Parathyroid adenoma (tissue), 2 donors: Measurements from ENCODE around the gene GRIK3.
"Not testable (repeated sequence)": the region's sequence is repeated elsewhere in the genome, so short reads cannot be mapped to it uniquely, and the experiment has no call there.

Experiments
- H2AFZ ChIP-seq: fragments of 300-600 bp; sonication (generic); one replicate; pipeline ENCODE4 v1.7.0; 2017; ENCODE audit warnings: antibody characterized with exemption, mild to moderate bottlenecking
- H3K27ac ChIP-seq: fragments of 300-600 bp; sonication (generic); one replicate; pipeline ENCODE4 v1.7.0; 2017
- H3K27me3 ChIP-seq: fragments of 300-600 bp; sonication (generic); one replicate; pipeline ENCODE4 v1.7.0; 2017; ENCODE audit warnings: low read length; ENCODE audit not compliant: control insufficient read depth, insufficient read depth
- H3K36me3 ChIP-seq: fragments of 300-600 bp; sonication (generic); one replicate; pipeline ENCODE4 v1.7.0; 2017; ENCODE audit warnings: low read length; ENCODE audit not compliant: control insufficient read depth, insufficient read depth
- H3K4me1 ChIP-seq: fragments of 300-600 bp; sonication (generic); one replicate; pipeline ENCODE4 v1.7.0; 2017; ENCODE audit warnings: control low read depth
- H3K4me2 ChIP-seq: fragments of 300-600 bp; sonication (generic); one replicate; pipeline ENCODE4 v1.7.0; 2017; ENCODE audit warnings: low read length
- H3K4me3 ChIP-seq: fragments of 300-600 bp; sonication (generic); one replicate; pipeline ENCODE4 v1.7.0; 2017; ENCODE audit warnings: low read depth, low read length
- H3K79me2 ChIP-seq: fragments of 300-600 bp; sonication (generic); one replicate; pipeline ENCODE4 v1.7.0; 2017; ENCODE audit warnings: control low read depth
- H3K9ac ChIP-seq: fragments of 300-600 bp; sonication (generic); one replicate; pipeline ENCODE4 v1.7.0; 2017; ENCODE audit warnings: mild to moderate bottlenecking
- H3K9me3 ChIP-seq: fragments of 300-600 bp; sonication (generic); one replicate; pipeline ENCODE4 v1.7.0; 2017; ENCODE audit warnings: low read length; ENCODE audit not compliant: control insufficient read depth
- TF ChIP-seq, protein P1 (sequence below): fragments of 300-600 bp; sonication (generic); IDR thresholded peaks from one replicate; pipeline ENCODE4 v1.7.0; 2017; ENCODE audit warnings: antibody characterized with exemption, mild to moderate bottlenecking
- donor health status: primary hyperparathyroidism.

Gene GRIK3

DNA sequence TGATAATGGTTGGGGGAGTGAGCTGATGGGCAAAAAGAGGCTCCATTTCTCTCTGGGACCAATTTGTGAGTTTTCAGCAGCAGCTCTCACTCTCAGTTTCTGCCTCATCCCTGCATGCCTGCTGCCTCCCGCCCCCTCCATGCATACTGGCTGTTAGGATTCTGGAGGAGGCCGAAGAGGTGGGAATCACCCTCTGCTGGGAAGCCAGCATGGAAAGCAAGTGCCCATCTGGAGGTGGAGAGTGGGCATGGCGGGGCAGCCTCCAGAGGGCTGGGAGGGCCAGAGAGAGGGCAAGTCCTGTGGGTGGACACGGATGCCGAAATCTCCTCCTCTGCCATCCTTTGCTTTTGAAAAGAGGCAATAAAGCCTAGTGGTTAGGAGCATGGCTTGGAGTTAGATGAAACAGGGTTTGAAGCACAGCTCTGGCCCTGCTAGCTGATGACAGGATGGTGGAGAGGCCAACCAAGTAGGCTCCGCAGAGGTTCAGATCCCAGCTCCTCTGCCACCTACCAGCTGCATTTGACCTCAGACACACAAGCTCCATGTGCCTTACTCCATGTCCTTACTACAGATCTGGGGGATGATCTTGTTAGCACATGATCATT, 113.4 kb downstream of the GRIK3 start:
- H3K79me2 ChIP-seq, result no peaks in the 10 kb centered on the region
- no peak overlapping the region for H2AFZ ChIP-seq
- no peaks in the 10 kb centered on the region for H3K36me3 ChIP-seq
- no peak overlapping the region for H3K9ac ChIP-seq
- no peak overlapping the region for H3K4me3 ChIP-seq
- H3K4me2 ChIP-seq, result no peak overlapping the region
- H3K9me3 ChIP-seq, result no peaks in the 10 kb centered on the region
- TF ChIP-seq, protein P1, sequence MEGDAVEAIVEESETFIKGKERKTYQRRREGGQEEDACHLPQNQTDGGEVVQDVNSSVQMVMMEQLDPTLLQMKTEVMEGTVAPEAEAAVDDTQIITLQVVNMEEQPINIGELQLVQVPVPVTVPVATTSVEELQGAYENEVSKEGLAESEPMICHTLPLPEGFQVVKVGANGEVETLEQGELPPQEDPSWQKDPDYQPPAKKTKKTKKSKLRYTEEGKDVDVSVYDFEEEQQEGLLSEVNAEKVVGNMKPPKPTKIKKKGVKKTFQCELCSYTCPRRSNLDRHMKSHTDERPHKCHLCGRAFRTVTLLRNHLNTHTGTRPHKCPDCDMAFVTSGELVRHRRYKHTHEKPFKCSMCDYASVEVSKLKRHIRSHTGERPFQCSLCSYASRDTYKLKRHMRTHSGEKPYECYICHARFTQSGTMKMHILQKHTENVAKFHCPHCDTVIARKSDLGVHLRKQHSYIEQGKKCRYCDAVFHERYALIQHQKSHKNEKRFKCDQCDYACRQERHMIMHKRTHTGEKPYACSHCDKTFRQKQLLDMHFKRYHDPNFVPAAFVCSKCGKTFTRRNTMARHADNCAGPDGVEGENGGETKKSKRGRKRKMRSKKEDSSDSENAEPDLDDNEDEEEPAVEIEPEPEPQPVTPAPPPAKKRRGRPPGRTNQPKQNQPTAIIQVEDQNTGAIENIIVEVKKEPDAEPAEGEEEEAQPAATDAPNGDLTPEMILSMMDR, result no peak
- no peaks in the 10 kb centered on the region for H3K27me3 ChIP-seq
- no peak overlapping the region for H3K27ac ChIP-seq
- H3K4me1 ChIP-seq, result no peaks in the 10 kb centered on the region

DNA sequence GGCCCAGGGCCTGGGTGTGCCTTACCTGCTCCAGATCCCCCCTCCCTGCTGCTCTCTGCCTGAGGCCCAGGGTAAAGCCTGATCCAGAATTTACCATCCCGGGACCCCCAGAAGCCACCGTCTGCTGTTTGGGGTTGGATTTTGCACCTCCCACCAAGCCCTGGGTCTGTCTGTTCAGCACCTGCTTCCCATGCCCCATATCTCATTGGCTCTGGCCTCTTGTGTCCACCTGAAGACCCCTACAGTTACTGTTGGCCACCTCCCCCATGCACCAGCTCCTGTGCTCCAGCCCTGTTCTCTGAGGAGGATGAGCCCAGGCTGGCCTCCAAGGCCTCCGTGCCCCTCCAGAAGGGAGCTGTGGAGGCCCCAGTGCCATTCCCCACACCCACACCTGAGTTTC, 113.9 kb downstream of the GRIK3 start:
- H3K4me3 ChIP-seq, result no peak overlapping the region
- no peaks in the 10 kb centered on the region for H3K27me3 ChIP-seq
- H3K9me3 ChIP-seq, result no peaks in the 10 kb centered on the region
- TF ChIP-seq, protein P1, result no peak
- no peaks in the 10 kb centered on the region for H3K4me1 ChIP-seq
- H3K9ac ChIP-seq, result no peak overlapping the region
- no peak overlapping the region for H2AFZ ChIP-seq
- no peaks in the 10 kb centered on the region for H3K79me2 ChIP-seq
- no peak overlapping the region for H3K4me2 ChIP-seq
- no peak overlapping the region for H3K27ac ChIP-seq
- no peaks in the 10 kb centered on the region for H3K36me3 ChIP-seq

DNA sequence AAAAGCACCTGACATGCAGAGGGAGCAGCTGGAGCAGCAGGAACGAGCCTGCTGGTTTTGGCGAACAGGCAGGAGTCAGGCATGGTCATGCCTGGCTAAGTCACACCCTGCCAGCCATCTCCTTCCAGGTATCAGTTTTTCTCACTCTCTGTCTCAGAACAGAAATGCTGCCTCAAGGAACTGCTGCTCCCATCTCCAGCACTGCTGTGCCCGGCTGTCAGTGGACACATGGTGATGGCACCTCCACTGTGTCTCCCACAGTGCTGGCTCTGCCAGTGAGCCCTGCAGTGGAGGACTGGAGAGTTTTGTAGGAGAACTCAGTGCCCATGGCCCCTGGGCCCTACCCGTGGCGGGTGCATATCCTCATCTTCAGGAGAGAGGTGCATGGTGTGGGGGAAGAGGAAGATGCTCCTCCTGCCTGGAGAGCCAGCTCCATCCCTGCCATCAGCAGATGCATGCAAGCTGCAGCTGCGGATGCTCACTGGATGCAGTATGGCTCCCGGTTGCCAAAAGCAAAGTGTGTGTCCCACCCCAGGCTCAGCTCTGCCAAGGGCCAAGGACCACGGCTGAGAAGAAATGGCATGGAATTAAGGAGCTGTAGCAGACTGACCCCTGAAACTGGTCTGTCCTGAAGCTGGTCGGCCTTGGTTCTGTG, 114.7 kb downstream of the GRIK3 start:
- H3K79me2 ChIP-seq, result no peaks in the 10 kb centered on the region
- no peak overlapping the region for H2AFZ ChIP-seq
- H3K9me3 ChIP-seq, result no peaks in the 10 kb centered on the region
- H3K9ac ChIP-seq, result no peak overlapping the region
- H3K4me1 ChIP-seq, result no peaks in the 10 kb centered on the region
- no peaks in the 10 kb centered on the region for H3K27me3 ChIP-seq
- no peak overlapping the region for H3K4me3 ChIP-seq
- H3K27ac ChIP-seq, result no peak overlapping the region
- no peaks in the 10 kb centered on the region for H3K36me3 ChIP-seq
- TF ChIP-seq, protein P1, result no peak
- H3K4me2 ChIP-seq, result no peak overlapping the region

DNA sequence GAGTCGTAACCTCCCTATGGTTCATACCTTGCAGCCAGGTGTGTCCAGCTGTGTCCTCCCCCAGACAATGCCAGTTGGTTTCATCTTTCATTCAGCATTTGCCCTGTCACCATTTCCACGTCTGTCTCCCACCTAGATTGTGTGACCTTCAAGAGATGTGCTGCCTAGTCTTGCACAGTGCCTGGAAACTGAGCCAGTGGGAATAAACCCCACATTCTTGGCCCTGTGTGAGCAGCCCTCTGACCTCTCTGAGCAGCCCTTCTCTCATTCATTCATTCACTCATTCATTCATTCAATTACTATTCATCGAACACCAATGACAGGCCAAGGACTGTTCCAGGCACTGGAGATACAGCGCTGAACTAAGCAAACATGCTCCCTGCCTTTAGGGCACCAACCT, 115.7 kb downstream of the GRIK3 start:
- Histone ChIP-seq H3K27ac (no peak overlapping the region), H2AFZ (no peak overlapping the region), H3K27me3 (no peaks in the 10 kb centered on the region), H3K4me3 (no peak overlapping the region), H3K9me3 (no peaks in the 10 kb centered on the region), H3K9ac (no peak overlapping the region), H3K4me1 (no peaks in the 10 kb centered on the region), H3K4me2 (no peak overlapping the region), H3K36me3 (no peaks in the 10 kb centered on the region), H3K79me2 (no peaks in the 10 kb centered on the region)
- TF ChIP-seq, protein P1, result no peak

DNA sequence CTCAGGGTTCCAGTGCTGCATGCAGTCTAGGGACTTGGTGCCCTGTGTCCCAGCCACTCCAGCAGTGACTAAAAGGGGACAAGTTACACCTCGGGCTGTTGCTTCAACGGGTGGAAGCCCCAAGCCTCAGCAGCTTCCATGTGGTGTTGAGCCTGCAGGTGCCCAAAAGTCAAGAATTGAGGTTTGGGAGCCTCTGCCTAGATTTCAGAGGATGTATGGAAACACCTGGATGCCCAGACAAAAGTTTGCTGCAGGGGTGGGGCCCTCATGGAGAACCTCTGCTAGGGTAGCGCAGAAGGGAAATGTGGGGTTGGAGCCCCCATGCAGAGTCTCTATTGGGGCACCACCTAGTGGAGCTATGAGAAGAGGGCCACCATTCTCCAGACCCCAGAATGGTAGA, 117.8 kb downstream of the GRIK3 start:
- not testable (repeated sequence) for H3K4me2 ChIP-seq, H3K36me3 ChIP-seq, H3K4me1 ChIP-seq, H3K79me2 ChIP-seq, H3K9ac ChIP-seq, H3K27me3 ChIP-seq, H2AFZ ChIP-seq, H3K4me3 ChIP-seq, H3K9me3 ChIP-seq, H3K27ac ChIP-seq
